Jurkat, Clone E6-1 (cell line): ENCODE measurements around the gene PSG6.
"Not testable (repeated sequence)": the region's sequence is repeated elsewhere in the genome, so short reads cannot be mapped to it uniquely, and the experiment has no call there.

Experiments
- DNase-seq: peaks from one replicate; pipeline ENCODE4 v3.0.0-alpha.2; 2011; ENCODE audit warnings: low read depth, low spot score
- H3K4me3 ChIP-seq: 2 replicates; pipeline ENCODE4 v1.5.1; 2011; ENCODE audit warnings: mild to moderate bottlenecking, low read length, control low read depth, moderate library complexity

PSG6 gene

GRCh38 chr19:42874136-42874535, 43.6 kb downstream of the PSG6 start:
- DNase-seq, H3K4me3 ChIP-seq: not testable (repeated sequence)

- no peak overlapping the region for H3K4me3 ChIP-seq
- no peak for DNase-seq
These were observed 45.1 kb downstream of the PSG6 start for GRCh38 chr19:42872608-42873007.

- no peak for DNase-seq
- H3K4me3 ChIP-seq = no peak overlapping the region
These were observed 60.2 kb downstream of the PSG6 start for GRCh38 chr19:42857544-42857867.

- DNase-seq = not testable (repeated sequence)
These were observed 60.7 kb downstream of the PSG6 start for GRCh38 chr19:42856866-42857543.

GRCh38 chr19:42854745-42855144, 62.9 kb downstream of the PSG6 start:
- H3K4me3 ChIP-seq, DNase-seq: not testable (repeated sequence)

More at GRCh38 chr19:42856866-42857543, 60.7 kb downstream of the PSG6 start:
- H3K4me3 ChIP-seq = not testable (repeated sequence)

- DNase-seq, H3K4me3 ChIP-seq: not testable (repeated sequence)
These were observed 64.5 kb downstream of the PSG6 start for GRCh38 chr19:42853231-42853630.

GRCh38 chr19:42852821-42853220, 64.9 kb downstream of the PSG6 start:
- not testable (repeated sequence) for H3K4me3 ChIP-seq, DNase-seq
